NCI-H2196 (cell line): ENCODE results near the gene FZD7.

Experiments used
- DNase-seq: peaks from one replicate; lab custom pipeline; 2025; ENCODE audit not compliant: unreplicated experiment; lab: John Stamatoyannopoulos, UW

The FZD7 gene

GRCh38 chr2:202009581-202009980, 24.1 kb upstream of the FZD7 start:
- no peak for DNase-seq

DNA sequence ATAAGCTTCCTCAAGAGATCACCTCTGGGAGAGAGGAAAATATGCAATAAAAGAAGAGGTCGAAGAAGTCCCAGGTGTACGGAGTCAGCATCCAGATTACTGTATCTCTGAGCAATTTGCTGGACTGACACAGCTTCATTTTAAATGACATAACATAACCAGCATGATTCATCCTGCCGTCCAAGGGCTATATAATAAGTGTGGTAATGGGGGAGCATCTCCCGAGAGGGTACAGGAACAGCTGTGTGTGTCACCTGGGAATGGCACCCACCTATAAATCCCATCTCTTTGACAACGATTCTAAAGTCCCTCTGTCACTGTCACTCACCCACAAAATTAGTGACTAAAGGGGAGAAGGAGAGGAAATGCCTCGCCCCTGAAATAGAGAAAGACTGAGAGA, 19.3 kb upstream of the FZD7 start:
- no peak for DNase-seq

DNA sequence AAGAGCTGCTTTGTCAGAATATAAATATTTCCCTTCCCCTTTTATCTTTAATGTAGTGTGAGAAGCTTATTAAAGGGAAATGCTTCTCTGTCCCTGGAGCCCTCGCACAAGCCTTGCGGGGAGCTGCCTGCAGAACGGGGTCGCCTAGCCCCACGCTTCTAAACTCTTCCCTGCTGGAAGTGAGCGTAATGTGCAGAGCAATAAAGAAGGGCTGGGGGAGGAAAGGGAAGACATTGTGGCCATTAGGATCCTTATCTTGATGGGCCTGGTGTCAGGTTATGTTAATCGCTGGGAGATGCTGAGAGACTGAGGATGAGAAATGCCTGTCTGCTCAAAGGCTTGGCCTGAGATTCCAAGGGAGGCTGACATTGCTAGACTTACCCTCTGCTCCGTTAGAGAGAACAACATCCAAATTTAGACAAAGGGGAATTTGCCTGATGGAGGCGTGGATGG, 18.9 kb upstream of the FZD7 start:
- no peak for DNase-seq

GRCh38 chr2:202015471-202015870, 18.2 kb upstream of the FZD7 start:
- DNase-seq, result no peak

DNA sequence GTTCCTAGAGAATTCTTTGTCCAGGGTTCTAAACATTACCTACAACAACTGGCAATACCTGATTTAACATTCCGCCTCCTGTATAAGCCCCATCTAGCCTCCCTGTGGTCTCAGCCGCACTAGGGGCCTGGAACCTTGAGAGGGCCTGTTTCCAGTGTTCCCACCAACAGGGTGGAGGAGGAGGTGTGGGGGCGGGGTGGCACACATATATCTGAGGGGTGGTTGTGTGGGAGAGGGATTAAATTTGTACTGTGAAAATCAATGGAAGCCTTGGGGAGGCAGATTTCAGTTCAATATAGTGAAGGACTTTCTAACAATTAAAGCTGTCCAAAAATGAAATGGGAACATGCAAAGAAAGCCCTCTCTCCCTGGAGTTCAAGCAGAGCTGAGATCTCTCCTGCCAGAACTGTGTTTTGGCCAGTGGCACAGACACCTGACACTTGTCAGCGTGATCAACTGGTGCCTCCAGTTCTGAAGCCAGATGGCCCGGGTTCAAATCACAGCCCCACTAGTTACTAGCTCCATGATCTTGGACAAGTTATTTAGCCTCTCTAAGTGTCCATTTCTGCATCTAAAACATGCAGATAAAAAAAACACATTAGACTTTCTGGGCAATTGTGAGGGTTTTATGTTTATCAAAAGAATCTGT, 17.0 kb upstream of the FZD7 start:
- DNase-seq, result no peak

- no peak for DNase-seq
These were observed 15.7 kb upstream of the FZD7 start for GRCh38 chr2:202017940-202018339.

- no peak for DNase-seq
These were observed 14.7 kb upstream of the FZD7 start for GRCh38 chr2:202018950-202019349.

DNA sequence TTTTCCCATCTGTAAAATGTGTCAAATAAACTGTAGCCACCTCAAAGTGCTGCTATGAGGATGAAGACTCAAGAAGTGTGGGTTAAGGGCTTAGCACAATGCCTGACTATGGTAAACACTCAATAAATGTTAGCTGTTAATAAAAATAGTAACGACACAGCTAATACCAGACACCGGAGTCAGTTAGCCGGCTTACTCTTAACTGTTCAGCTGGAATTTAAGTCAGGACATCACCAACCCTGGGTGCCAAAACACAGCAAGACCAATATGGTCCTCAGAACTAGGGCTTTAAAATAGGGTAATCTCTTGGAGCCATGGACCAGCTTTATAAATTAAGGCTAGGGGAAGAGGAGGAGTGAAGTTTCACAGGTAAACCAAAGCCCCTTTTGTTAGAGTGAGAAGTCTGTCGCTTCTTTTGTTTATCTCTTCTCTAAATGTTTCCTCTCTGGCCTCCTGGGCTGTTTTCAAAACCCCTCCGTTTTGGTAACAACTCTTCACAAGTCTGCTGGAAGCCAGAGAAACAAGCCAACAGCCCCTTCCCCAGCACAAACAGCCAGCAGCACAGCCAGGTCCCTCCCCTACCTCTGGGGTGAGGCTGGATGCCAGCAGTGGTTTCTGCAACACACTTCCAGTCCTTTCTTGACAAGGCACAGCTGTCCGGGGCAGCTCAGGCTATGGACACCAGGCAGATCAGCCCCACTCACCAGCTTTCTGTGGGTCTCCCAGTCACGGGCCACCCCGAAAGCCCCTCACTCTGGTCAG, 13.8 kb upstream of the FZD7 start:
- no peak for DNase-seq

- DNase-seq, result no peak
These were observed 10.9 kb upstream of the FZD7 start for GRCh38 chr2:202022755-202023154.

GRCh38 chr2:202023198-202023903, 10.3 kb upstream of the FZD7 start:
- DNase-seq, result no peak

GRCh38 chr2:202023904-202024266, 9.8 kb upstream of the FZD7 start:
- DNase-seq, result no peak

- no peak for DNase-seq
These were observed 8.8 kb upstream of the FZD7 start for GRCh38 chr2:202024871-202025270.

DNA sequence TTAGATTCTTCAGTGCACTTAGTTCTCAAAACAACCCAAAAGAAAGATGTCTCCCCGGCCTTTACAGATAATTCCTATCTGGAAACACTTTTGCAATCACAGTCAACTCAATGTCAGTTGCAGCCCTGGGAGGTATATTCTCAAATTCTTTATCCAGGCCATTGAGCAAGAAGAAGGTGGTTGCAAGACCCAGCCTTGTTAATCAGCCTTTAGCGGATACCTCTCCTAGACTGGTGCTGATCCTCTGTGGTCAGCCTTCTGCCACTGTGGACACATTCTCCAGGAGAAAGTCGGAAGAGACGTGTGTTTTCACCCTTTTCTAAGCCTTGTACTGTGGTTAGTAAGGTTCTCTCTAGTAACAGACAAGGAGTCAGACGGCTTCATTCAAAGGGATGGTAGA, 7.8 kb upstream of the FZD7 start:
- DNase-seq, result no peak

DNA sequence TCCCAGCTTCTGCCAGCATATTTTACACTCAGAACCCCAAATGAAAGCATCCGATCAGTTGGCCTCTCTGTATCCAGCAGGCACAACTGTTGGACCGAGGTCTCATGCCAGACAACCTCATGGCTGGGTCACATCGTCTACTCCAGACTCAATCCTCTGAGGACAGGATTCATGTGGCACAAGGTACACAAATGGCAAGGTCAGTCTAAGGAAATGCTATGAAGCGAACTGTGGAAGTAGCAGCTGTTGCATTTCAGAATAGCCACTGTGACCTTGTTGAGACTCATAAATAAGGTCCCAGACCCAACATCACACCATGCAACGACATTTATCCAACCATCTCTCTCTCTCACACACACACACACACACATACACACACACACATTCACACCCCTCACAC, 7.1 kb upstream of the FZD7 start:
- DNase-seq, result no peak

- no peak for DNase-seq
These were observed 3.0 kb upstream of the FZD7 start for GRCh38 chr2:202030691-202031090.

GRCh38 chr2:202031246-202031951, 2.3 kb upstream of the FZD7 start:
- DNase-seq, result no peak

DNA sequence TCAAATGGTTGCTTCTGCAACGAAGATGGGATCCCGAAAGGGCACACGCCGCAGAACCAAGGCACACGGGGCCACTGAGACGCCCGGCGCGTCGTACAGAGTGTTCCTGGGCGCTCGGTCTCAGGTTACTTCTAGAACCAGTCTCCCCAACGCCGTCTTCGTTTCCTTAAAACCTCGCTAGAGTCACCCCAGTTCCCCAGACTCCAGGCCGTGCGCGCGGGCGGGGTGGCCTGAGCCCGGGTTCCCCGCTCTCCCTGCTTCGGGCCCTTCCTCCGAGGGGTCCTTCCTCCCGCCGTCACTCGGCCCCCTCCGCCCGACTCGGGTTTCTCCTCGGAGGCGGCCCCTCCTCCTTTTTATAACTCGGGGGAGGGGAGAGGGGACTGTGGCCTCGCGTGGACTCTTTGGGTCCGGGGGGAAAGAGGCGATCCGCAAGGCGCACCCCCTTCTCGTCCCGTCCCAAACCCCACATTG, 774 bp upstream of the FZD7 start:
- no peak for DNase-seq

DNA sequence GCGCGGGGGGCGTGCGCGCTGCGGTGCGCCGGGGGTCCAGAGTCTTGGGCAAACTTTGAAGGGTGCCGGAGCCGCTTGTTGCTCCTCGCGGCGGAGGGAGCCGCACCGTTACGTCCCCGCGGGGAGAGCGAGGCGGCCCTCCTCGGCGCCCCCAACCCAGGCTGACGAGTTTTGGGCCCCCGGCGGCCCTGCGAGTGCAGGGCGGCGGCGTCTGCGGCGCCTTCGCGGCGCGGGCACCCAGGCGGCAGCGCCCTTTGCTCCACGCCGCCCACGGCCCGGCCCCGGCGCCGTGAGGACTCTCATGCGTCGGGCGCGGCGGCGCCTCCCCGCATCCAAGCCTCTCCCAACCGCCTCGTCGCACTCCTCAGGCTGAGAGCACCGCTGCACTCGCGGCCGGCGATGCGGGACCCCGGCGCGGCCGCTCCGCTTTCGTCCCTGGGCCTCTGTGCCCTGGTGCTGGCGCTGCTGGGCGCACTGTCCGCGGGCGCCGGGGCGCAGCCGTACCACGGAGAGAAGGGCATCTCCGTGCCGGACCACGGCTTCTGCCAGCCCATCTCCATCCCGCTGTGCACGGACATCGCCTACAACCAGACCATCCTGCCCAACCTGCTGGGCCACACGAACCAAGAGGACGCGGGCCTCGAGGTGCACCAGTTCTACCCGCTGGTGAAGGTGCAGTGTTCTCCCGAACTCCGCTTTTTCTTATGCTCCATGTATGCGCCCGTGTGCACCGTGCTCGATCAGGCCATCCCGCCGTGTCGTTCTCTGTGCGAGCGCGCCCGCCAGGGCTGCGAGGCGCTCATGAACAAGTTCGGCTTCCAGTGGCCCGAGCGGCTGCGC, 814 bp downstream of the FZD7 start:
- DNase-seq, result no peak

DNA sequence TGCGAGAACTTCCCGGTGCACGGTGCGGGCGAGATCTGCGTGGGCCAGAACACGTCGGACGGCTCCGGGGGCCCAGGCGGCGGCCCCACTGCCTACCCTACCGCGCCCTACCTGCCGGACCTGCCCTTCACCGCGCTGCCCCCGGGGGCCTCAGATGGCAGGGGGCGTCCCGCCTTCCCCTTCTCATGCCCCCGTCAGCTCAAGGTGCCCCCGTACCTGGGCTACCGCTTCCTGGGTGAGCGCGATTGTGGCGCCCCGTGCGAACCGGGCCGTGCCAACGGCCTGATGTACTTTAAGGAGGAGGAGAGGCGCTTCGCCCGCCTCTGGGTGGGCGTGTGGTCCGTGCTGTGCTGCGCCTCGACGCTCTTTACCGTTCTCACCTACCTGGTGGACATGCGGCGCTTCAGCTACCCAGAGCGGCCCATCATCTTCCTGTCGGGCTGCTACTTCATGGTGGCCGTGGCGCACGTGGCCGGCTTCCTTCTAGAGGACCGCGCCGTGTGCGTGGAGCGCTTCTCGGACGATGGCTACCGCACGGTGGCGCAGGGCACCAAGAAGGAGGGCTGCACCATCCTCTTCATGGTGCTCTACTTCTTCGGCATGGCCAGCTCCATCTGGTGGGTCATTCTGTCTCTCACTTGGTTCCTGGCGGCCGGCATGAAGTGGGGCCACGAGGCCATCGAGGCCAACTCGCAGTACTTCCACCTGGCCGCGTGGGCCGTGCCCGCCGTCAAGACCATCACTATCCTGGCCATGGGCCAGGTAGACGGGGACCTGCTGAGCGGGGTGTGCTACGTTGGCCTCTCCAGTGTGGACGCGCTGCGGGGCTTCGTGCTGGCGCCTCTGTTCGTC, 1.7 kb downstream of the FZD7 start:
- DNase-seq, result no peak

DNA sequence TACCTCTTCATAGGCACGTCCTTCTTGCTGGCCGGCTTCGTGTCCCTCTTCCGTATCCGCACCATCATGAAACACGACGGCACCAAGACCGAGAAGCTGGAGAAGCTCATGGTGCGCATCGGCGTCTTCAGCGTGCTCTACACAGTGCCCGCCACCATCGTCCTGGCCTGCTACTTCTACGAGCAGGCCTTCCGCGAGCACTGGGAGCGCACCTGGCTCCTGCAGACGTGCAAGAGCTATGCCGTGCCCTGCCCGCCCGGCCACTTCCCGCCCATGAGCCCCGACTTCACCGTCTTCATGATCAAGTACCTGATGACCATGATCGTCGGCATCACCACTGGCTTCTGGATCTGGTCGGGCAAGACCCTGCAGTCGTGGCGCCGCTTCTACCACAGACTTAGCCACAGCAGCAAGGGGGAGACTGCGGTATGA, 2.3 kb downstream of the FZD7 start:
- DNase-seq, result no peak
